ENCODE measurements around the gene GARIN1A. TPM values are rescaled to one million over a fixed set of nuclear protein-coding genes. Genes with fewer than 3 reads are reported as not detected.
"Not testable (repeated sequence)": the region's sequence is repeated elsewhere in the genome, so short reads cannot be mapped to it uniquely, and the experiment has no call there.

The GARIN1A gene
- total RNA-seq, 4 donors from 2014 or later: 1.7 to 2.8 (median 2.3) TPM

GRCh38 chr7:128662091-128662490, 10.0 kb upstream of the GARIN1A start:
- DNase-seq (ENCODE audit: low spot score) (no peak), ATAC-seq (ENCODE audit: low FRiP score) (no peak)
- TF ChIP-seq, protein P1, sequence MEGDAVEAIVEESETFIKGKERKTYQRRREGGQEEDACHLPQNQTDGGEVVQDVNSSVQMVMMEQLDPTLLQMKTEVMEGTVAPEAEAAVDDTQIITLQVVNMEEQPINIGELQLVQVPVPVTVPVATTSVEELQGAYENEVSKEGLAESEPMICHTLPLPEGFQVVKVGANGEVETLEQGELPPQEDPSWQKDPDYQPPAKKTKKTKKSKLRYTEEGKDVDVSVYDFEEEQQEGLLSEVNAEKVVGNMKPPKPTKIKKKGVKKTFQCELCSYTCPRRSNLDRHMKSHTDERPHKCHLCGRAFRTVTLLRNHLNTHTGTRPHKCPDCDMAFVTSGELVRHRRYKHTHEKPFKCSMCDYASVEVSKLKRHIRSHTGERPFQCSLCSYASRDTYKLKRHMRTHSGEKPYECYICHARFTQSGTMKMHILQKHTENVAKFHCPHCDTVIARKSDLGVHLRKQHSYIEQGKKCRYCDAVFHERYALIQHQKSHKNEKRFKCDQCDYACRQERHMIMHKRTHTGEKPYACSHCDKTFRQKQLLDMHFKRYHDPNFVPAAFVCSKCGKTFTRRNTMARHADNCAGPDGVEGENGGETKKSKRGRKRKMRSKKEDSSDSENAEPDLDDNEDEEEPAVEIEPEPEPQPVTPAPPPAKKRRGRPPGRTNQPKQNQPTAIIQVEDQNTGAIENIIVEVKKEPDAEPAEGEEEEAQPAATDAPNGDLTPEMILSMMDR (IDR thresholded peaks at IDR 0.05): no peak

DNA sequence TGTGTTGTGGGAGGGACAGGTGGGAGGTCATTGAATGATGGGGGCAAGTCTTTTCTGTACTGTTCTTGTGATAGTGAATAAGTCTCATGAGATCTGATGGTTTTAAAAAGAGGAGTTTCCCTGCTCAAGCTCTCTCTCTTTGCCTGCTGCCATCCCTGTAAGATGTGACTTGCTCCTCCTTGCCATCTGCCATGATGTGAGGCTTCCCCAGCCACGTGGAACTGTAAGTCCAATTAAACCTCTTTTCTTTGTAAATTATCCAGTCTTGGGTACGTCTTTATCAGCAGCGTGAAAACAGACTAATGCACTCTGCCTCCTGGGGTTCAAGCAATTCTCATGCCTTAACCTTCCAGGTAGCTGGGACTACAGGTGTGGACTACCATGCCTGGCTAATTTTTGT, 8.9 kb upstream of the GARIN1A start:
- not testable (repeated sequence) for DNase-seq (ENCODE audit: low spot score); ATAC-seq (ENCODE audit: low FRiP score)

DNA sequence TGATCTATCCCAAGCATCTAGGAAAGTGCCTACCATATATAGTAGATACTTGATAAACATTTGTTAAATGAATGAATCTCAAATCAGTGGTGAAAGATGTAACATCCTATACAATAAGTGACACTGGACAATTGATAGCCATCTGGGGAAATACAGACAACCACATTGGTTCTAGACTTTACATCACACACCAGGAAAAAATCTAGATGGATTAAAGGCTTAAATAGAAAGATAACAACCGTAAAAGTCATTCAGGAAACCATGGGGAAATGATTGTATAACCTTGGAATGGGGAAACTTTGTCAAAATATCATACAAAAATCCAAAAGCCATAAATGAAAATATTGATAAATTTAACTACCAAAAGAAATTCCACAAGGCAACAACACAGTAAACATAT, 7.0 kb upstream of the GARIN1A start:
- TF ChIP-seq, protein P1 (IDR thresholded peaks at IDR 0.05): no peak
- no peak for DNase-seq (ENCODE audit: low spot score)
- no peak for ATAC-seq (ENCODE audit: low FRiP score)

DNA sequence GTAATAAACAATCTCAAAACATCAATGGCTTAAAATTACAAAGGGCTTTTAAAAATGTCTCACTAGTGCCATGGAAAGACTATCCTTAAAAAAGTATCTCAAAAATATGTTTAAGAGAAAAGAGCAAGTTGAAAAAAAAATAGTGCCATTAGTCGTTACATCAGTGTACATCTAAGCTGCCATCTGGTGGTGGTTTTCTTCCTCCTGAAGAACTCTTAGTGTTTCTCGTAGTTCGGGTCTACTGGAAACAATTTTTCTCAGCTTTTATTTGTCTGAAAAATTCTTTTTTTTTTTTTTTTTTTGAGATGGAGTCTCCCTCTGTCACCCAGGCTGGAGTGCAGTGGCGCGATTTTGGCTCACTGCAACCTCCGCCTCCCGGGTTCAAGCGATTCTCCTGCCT, 5.9 kb upstream of the GARIN1A start:
- ATAC-seq (ENCODE audit: low FRiP score): no peak
- no peak for DNase-seq (ENCODE audit: low spot score)
- TF ChIP-seq, protein P1 (IDR thresholded peaks at IDR 0.05): no peak

DNA sequence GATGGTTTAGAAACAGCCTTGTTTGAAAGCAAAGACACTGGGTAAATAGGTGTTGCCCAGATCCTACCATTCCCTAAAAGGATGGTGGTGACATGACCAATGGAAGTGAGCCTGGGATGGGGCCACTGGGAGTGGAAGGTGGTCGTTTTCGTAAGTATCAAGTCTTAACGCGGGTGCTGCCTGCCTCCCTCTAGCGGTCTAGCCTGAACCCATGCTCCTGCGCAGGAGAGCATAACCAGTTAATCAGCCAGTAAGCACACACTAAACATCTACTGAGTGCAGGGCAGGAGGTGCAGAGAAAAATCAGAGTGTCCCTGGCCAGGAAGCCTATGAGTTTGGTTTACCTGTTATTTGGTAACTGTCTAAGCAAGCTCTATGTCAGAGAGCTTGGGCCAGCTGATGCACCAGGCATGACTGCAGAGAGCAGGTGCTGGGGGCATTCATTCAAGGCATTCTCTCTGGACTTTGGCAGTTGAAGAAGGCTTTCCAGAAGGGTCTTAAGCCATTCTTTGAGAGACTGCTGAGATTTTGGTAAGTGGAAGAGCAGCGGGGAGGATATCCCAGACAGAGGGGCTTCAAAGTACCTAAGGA, 930 bp downstream of the GARIN1A start:
- ATAC-seq (ENCODE audit: low FRiP score) (no peak), DNase-seq (ENCODE audit: low spot score) (no peak)
- TF ChIP-seq, protein P1 (IDR thresholded peaks at IDR 0.05): no peak

DNA sequence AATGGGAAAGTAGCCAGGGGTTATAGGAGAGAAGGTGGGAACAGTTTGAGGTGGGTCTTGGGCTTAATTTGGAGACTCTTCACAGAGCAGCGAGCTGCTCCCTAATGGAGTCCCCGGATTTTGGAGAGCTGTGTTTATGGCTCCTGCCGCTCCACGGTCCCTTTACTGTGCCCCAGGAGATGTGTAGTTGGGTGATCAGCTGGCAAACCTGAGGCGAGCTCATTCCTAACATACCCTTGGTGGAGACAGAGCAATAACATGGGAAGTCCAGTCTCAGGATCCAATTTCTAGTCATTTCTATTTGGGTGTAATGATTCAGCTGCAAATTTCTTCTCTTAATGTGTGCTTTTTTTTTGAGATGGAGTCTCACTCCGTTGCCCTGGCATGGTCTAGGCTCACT, 1.5 kb downstream of the GARIN1A start:
- DNase-seq (ENCODE audit: low spot score) (no peak), ATAC-seq (ENCODE audit: low FRiP score) (no peak)
- TF ChIP-seq, protein P1 (IDR thresholded peaks at IDR 0.05): no peak

GRCh38 chr7:128676665-128677064, 4.6 kb downstream of the GARIN1A start:
- TF ChIP-seq, protein P1 (IDR thresholded peaks at IDR 0.05): no peak
- ATAC-seq (ENCODE audit: low FRiP score) (no peak), DNase-seq (ENCODE audit: low spot score) (no peak)

All from omental fat pad (tissue), 4 donors.